ENCODE measurements around the gene RPS19BP1.

Gene RPS19BP1

DNA sequence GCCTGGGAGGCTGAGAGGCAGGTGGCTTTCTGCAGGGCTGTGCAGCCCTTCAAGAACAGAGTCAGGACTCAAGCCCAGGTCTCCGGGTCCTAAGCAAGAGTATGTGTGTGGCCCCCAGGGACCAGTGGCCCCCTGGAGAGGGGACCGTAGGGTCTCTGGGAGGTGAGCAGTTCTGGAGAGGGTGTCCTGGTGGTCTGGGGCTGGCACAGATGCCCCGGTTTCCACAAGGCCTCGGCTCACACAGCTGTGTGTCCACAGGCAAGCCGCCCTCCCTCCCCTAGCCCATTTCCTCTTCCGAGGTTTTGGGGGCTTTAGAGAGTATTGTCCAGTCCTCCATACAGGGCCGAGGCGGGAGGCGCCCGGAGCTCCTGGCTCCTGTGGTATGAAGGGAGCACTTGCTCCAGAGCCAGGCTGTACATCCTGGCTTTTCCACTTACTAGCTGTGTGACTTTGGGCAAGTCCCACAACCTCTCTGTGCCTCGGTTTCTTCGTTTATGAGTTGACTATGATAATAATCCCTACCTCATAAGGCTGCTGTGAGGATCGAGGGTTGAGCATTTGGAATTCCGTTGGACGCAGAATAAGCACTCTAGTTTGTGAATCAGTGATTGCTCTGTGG is 3.4 kb upstream of the RPS19BP1 start:
- H3K36me3 ChIP-seq (ENCODE audit: insufficient read depth, low read length): peaks cover 7% of the 10 kb centered on the region
- DNase-seq: no peak
- no peak overlapping the region for H3K4me2 ChIP-seq (ENCODE audit: insufficient read depth, low read length)
- H3K9me3 ChIP-seq (ENCODE audit: insufficient read depth, low read length, severe bottlenecking): no peaks in the 10 kb centered on the region
- H3K27me3 ChIP-seq (ENCODE audit: insufficient read depth, low read length, poor library complexity): no peaks in the 10 kb centered on the region
- no peak for TF ChIP-seq EZH2 (IDR thresholded peaks at IDR 0.05; ENCODE audit: borderline replicate concordance, low read depth, low read length, severe bottlenecking)
- TF ChIP-seq, protein P1, sequence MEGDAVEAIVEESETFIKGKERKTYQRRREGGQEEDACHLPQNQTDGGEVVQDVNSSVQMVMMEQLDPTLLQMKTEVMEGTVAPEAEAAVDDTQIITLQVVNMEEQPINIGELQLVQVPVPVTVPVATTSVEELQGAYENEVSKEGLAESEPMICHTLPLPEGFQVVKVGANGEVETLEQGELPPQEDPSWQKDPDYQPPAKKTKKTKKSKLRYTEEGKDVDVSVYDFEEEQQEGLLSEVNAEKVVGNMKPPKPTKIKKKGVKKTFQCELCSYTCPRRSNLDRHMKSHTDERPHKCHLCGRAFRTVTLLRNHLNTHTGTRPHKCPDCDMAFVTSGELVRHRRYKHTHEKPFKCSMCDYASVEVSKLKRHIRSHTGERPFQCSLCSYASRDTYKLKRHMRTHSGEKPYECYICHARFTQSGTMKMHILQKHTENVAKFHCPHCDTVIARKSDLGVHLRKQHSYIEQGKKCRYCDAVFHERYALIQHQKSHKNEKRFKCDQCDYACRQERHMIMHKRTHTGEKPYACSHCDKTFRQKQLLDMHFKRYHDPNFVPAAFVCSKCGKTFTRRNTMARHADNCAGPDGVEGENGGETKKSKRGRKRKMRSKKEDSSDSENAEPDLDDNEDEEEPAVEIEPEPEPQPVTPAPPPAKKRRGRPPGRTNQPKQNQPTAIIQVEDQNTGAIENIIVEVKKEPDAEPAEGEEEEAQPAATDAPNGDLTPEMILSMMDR (IDR thresholded peaks at IDR 0.05; ENCODE audit: borderline replicate concordance, extremely low read depth, low read length, poor library complexity, severe bottlenecking): no peak
- no peak for ATAC-seq (ENCODE audit: insufficient read depth, low read depth)
- H3K79me2 ChIP-seq (ENCODE audit: insufficient read depth, low read length): peaks cover 16% of the 10 kb centered on the region
- H3K9ac ChIP-seq (ENCODE audit: low read depth, low read length): no peak overlapping the region
- no peak overlapping the region for H2AFZ ChIP-seq (ENCODE audit: low read depth, low read length)
- peaks cover 38% of the 10 kb centered on the region for H3K4me1 ChIP-seq (ENCODE audit: insufficient read depth, low read length)
- no peak overlapping the region for H3K4me3 ChIP-seq (ENCODE audit: low read depth in 1 of 2, low read length in 2 of 2)
- H3K27ac ChIP-seq (ENCODE audit: low read length): no peak overlapping the region
- H4K20me1 ChIP-seq (ENCODE audit: insufficient read depth, low read length): peaks cover 5% of the 10 kb centered on the region; the same call in 1 of the 2 replicates

DNA sequence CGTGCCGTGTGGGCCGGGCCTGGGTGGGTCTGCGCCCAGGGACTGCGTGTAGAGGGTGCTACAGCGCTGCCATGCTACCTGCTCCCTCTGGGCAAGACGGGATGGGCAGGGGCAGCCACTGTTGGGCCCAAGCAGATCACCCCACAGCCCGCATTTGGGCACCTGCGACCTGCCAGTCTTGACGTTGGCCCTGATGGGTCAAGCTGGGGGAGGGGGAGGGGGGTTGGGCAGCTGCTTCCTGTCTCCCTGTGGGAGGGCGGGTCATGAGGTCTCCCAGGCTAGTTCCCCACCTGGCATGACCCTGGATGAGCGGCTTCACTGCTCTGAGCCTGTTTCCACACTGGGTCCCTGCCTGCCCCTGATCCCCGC is 2.8 kb upstream of the RPS19BP1 start:
- DNase-seq: no peak
- no peak for ATAC-seq (ENCODE audit: insufficient read depth, low read depth)
- TF ChIP-seq, protein P1 (IDR thresholded peaks at IDR 0.05; ENCODE audit: borderline replicate concordance, extremely low read depth, low read length, poor library complexity, severe bottlenecking): no peak
- TF ChIP-seq EZH2 (IDR thresholded peaks at IDR 0.05; ENCODE audit: borderline replicate concordance, low read depth, low read length, severe bottlenecking): no peak
- Histone ChIP-seq H3K4me1 (ENCODE audit: insufficient read depth, low read length) (peaks cover 44% of the 10 kb centered on the region), H3K9ac (ENCODE audit: low read depth, low read length) (peak overlapping the region; percentile 51; the same call in 1 of the 2 replicates), H3K27ac (ENCODE audit: low read length) (peak overlapping the region; percentile 54; the same call in 1 of the 2 replicates), H4K20me1 (ENCODE audit: insufficient read depth, low read length) (peaks cover 7% of the 10 kb centered on the region; the same call in 1 of the 2 replicates), H3K36me3 (ENCODE audit: insufficient read depth, low read length) (peaks cover 13% of the 10 kb centered on the region), H2AFZ (ENCODE audit: low read depth, low read length) (peak overlapping the region; percentile 88; the same call in 1 of the 2 replicates), H3K4me3 (ENCODE audit: low read depth in 1 of 2, low read length in 2 of 2) (0 out of 4 replicates have a peak overlapping the region, but pooled peaks of 1 of the 2 experiments have one; percentile 42), H3K27me3 (ENCODE audit: insufficient read depth, low read length, poor library complexity) (no peaks in the 10 kb centered on the region), H3K9me3 (ENCODE audit: insufficient read depth, low read length, severe bottlenecking) (no peaks in the 10 kb centered on the region), H3K79me2 (ENCODE audit: insufficient read depth, low read length) (peaks cover 22% of the 10 kb centered on the region), H3K4me2 (ENCODE audit: insufficient read depth, low read length) (peak overlapping the region; percentile 66)

DNA sequence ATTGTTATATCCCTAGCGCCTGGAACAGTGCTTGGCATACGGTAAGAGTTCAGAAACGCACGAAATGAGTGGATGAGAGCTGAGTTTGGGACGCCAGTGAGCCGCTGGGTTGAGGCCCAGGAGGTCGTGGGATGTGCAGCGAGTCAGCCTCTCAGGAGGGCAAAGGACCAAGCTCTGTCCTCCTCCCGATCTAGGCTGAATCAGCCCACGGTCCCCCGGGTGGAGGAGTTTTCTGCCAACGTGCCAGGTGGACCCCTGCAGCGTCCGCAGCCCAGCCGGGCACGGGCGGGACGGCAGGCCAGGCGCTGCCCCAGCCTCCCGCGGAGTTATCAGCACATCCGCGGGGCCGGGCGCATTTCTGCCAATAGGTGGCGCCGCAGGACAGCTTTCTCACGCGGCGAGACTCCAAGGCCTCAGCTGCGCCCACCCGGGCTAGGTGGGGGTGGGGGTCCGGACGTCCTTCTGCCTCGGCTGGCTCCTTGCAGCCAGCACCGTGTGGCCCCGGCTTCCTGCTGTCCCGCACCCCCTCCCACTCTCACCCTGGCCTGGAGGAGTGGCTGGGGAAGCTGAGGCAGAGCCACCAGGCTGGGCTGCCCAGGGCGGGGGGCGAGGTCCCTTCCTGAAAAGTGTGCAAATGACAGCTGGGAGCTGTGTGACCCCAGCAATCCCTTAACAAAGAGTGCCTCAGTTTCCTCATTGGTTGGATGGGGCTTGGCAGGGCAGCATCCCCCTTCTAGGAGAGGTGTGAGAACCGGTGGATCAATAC is 2.2 kb upstream of the RPS19BP1 start:
- peak overlapping the region; percentile 51 for H3K9ac ChIP-seq (ENCODE audit: low read depth, low read length)
- ATAC-seq (ENCODE audit: insufficient read depth, low read depth): peak; percentile 66
- peak overlapping the region; percentile 66 for H3K4me2 ChIP-seq (ENCODE audit: insufficient read depth, low read length)
- H3K27ac ChIP-seq (ENCODE audit: low read length): peak overlapping the region; percentile 55
- H4K20me1 ChIP-seq (ENCODE audit: insufficient read depth, low read length): peaks cover 12% of the 10 kb centered on the region; the same call in 1 of the 2 replicates
- no peaks in the 10 kb centered on the region for H3K27me3 ChIP-seq (ENCODE audit: insufficient read depth, low read length, poor library complexity)
- peaks cover 19% of the 10 kb centered on the region for H3K36me3 ChIP-seq (ENCODE audit: insufficient read depth, low read length)
- peak overlapping the region; percentile 88 for H2AFZ ChIP-seq (ENCODE audit: low read depth, low read length)
- peak; percentile 89 for DNase-seq
- peaks cover 27% of the 10 kb centered on the region for H3K79me2 ChIP-seq (ENCODE audit: insufficient read depth, low read length)
- peak overlapping the region in 1 of 2 experiments; percentile 42; a peak in 2 of 4 replicates for H3K4me3 ChIP-seq (ENCODE audit: low read depth in 1 of 2, low read length in 2 of 2)
- H3K4me1 ChIP-seq (ENCODE audit: insufficient read depth, low read length): peaks cover 50% of the 10 kb centered on the region
- TF ChIP-seq EZH2 (IDR thresholded peaks at IDR 0.05; ENCODE audit: borderline replicate concordance, low read depth, low read length, severe bottlenecking): no peak
- TF ChIP-seq, protein P1 (IDR thresholded peaks at IDR 0.05; ENCODE audit: borderline replicate concordance, extremely low read depth, low read length, poor library complexity, severe bottlenecking): peak; percentile 99
- no peaks in the 10 kb centered on the region for H3K9me3 ChIP-seq (ENCODE audit: insufficient read depth, low read length, severe bottlenecking)

Measured in DND-41 (cell line).